ENCODE results near the gene RBMS1.

RBMS1 gene

DNA sequence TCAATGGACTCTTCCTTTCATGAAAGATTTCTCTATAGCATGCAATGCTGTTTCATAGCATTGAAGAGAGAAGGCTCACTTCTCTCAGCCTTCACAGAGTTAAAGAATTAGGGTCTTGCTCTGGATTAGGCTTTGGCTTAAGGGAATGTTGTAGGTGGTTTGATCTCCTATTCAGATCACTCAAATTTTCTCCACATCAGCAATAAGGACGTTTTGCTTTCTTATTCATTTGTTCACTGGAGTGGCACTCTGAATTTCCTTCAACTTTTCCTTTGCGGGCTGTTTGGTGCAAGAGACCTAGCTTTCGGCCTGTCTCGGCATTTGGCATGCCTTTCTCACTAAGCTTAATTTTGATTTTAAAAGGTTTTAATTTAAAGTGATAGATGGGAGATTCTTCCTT, 131.6 kb downstream of the RBMS1 start:
- DNase-seq (ENCODE audit: low read depth): no peak

DNA sequence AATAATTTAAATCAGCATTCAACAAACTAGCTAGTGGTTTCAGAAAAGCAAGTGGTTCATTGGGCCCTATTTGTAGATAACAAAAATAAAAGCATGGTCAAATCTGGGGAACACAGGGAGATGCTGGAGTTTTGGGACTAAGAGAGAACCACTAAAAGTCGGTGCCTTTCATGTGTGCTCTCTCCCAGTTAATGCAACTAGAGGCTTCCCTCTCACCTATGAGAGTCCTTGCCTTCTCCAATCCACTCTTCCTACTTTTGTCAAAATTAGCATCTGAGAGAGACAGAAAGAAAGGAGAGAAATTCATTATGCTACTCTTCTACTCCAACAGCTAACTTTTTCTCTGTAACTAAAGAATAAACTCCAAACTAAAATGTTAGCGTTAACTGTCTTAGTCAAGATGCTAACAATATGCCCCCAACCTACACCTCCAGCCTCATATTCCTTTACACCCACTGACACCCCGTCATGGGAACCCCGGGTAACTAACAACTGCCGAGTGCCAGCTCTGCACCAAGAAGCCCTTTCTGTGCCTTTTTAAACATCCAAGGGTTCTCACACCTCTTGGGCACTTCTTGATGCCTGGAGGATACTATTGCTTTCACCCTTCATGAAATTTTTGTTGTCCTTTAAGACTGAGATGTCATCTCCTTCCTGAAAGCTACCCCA, 133.4 kb downstream of the RBMS1 start:
- no peak for DNase-seq (ENCODE audit: low read depth)

DNA sequence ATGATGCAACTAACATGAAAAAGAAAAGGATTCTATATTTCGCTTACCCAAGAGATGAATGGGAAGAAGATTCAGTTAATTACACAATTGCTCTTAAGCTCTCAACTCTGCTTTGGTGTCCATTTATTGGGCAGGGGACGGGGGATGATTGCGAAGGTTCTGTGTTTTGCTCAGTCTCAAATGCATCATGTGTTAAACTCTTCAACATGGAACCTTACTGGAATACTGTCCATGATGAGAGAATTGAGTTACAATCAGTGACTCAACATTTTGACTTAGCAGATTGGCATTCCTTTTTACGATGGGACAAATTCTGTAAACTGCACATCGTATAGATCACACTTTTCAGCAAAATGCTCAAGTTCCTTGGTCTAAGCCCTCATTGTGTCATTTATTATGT, 135.6 kb downstream of the RBMS1 start:
- no peak for DNase-seq (ENCODE audit: low read depth)

DNA sequence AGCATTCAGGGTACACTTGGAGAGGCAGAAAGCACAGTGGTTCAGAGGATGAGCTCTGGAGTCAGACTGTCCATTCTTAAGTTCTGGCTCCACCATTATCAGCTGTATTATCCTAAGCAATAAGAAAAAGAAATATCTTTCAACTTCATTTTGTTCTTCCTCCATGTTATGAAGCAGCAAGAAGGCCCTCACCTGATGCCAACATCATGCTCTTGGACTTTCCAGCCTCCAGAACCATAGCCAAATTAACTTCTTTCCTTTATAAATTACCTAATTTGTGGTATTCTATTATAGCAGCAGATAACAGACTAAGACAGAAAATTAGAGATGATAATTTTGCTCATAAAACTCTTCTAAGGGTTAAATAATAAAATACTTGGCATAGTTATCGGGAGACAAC, 137.1 kb downstream of the RBMS1 start:
- DNase-seq (ENCODE audit: low read depth): no peak

DNA sequence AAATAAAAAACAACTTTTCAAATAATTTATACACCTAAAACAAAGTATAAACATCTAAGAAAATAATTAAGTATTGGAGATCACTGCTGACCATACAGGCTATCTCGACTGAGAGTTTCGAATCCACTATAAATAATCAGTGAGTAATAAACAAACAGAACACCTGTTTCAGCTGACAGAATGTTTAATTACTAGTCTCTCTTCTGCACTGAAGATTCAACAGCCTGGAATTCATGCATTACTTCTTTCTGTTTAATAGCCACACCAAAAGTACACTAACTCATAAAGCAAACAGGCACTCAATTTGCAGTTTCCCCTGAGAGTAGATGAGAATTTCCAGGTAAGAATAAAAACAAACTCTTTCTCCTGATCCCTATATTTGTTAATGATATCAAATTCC, 138.5 kb downstream of the RBMS1 start:
- DNase-seq (ENCODE audit: low read depth): no peak

DNA sequence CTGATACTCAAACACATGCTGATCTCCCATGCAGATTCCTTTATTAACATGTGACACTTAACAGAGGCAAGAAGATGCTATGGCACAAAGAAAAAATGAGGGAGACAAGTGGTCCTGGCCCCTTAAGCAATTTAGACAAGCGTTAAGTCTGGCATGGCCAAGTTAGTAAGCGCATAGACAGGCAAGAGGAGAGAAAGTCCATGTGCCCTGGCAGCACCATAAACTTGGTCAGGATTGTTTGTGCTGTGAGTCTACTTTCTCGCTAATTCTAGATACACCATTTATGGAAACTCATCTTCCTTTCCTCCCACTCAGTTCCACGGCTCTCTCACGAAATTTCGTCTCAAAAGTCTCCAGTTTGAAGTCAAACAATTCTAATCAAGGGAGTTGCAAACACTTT, 138.9 kb downstream of the RBMS1 start:
- DNase-seq (ENCODE audit: low read depth): no peak

DNA sequence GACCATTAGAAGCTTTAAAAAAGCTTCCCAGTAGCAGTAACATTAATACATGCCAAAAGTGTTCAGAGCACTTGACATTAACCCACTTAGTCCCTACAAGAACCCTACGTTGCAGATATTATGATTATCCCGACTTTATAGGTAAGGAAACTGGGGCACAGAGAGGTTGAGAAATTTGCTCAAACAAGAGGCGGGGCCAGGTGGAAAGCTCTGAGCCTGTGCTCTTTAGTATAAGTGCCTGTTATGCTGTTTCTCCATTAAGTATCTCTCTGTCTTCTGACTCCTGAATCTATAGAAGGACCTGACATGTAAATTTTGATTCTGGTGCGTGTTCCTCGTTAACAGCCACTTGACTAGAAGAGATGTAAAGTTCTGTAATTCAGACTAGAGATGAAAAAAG, 139.8 kb downstream of the RBMS1 start:
- DNase-seq (ENCODE audit: low read depth): no peak

DNA sequence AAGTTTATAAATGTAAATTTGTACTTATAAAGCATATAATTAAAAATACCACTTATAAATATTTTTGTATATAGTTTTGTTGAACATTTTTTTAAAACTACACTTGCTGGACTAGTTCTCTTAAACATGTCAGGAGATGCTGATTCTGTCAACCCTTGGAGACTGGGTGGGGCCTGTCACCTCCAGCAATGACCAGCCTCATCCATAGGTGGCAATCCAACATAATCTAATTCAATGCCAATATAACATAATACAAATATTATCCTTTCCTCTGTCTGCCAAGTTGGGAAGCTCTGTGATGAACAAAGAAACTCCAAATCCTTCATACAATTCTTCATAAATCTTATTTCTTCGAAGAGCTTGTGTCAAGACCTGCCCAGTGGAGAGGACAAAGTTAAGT, 140.4 kb downstream of the RBMS1 start:
- DNase-seq (ENCODE audit: low read depth): no peak

DNA sequence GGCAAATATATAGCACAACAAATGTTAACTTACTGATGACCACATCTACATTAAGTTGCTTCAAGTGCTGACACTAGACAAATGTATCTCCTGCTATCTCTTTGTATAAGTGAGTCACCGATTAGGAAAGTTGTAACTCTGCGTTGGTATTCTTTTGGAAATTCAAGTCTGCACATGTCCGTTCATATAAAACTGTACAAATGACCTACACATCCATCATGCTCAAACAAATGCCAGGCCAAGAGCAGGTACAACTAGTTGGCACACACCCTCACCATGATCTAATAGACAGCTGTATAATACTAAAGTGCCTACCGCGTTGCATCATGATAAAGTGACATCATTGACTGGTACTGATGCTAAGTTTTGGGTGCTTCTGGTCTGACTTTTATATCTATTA, 141.1 kb downstream of the RBMS1 start:
- DNase-seq (ENCODE audit: low read depth): no peak

DNA sequence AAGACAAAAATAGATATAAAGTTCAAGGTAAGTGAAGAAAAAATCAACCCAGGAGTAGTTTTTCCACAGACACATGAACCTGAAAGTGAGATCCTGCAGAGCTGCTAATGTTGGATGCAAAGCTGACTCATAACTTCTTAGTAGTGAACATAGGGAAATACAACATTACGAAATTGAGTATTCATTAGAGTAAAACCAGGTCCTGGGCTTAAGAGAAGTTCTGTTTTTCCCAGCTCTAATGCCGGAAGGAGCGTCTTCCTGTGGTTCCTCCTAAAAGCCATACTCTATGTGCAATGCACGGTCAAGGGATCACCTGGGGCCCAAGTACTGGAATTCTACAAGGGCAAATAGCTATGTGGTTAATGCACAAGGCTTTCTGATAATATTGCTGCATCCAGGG, 141.7 kb downstream of the RBMS1 start:
- DNase-seq (ENCODE audit: low read depth): no peak

DNA sequence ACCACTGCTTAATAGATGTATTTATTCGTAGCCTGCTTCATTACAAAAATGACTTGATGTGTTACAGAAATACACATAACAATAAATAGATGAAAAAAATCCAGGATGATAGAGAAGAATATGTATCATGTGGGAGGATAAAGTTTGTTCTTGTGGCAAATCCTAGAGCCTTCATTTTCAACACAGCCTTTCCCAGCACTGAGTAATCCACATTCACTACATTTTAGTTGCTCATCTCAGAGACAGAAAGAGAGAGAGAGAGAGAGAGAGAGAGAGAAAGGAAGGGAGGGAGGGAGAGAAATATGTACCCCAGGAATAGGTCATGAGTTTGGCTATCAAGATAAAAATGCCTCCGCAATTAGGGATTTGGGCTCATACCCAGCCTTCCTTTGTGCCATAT, 144.3 kb downstream of the RBMS1 start:
- no peak for DNase-seq (ENCODE audit: low read depth)

DNA sequence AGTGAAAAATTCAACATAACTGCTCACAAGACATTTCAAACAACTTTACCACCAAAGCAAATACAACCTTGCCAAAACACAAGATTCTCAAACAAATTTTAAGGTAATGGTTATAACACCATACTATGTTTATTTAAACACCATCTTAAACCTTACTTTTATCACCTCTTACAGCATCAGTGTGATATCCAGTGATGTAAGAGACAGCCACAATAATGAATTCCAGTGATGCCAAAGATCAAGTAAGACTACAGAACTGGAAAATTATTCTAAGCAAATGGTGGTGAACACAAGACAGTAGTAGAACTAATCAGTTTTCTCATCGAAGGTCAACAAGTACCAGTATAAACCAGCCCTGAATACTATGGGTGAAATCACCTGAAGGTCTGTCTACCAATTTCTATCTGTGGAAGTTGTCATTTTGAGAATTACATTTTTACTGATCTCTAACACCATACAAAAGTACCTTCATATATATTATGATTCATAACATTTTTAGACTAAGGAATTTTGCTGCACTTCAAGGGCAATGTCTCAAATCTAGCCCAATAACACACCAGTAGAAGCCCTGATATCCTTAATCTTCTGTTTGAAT, 146.2 kb downstream of the RBMS1 start:
- no peak for DNase-seq (ENCODE audit: low read depth)

DNA sequence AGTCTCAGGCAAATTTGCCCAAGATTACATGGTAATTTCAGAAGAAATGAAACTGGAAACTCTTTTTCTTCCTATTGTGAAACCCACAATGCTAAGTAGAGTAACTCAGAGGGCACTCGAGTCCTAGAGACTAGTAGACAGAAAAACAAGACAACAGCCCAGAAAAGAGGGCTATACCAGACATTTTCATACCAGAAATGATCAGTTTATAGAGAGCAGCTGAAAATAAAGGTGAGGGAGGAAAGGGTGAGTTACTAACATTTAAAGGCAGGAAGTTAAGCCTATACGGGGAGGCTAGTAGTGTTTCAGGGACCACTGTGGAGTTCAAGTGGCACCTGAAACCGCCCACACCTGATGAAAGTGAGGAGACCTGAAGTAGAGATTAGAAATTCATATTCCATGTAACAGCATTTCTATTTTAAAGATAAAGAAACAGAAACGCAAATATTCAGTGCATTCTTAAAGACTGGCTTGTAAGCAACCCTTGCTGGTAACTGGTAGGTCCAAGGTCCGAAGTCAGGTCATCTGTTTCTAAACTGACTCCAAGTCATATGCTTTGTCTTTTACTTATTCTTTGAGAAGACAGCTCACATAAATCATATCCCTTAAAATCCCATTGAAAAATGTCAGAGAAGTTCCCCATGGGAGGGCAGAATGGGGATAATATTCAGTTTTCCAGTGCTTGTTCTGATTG, 148.4 kb downstream of the RBMS1 start:
- no peak for DNase-seq (ENCODE audit: low read depth)

DNA sequence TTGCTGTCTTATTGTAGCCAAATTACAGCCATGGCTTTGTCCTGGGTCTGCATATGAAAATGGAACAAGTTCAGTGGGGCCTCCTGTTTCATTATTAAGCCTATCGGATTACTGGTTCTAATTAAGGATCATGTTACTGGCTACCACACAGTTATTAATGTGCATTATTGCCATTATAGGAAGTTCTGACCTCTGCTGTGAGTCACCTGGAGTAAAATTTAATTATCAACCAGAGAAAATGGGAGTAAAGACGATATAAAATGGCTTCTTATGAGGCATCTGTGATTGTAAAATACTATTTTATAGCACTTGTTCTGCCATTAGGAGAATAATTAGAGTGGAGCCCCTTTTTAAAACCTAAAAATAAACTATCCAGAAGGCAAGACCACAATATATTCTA, 150.2 kb downstream of the RBMS1 start:
- DNase-seq (ENCODE audit: low read depth): no peak

DNA sequence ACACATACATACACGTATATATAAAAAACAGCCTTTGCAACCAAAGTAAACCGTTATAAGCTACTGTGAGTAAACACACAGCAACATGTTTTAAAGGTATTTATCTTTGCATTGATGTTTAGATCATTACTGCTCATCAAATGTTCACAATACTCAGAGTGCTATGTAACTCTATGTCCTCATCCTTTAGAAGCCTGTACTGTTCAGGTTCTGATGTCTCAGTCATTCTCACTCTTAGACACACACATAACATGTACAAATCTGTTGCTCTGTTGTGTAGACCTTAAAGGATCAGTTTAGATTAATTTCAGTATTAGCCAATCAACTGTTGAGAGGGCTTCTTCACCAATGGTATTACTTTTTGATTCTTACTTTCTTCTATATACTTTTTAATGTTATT, 153.9 kb downstream of the RBMS1 start:
- no peak for DNase-seq (ENCODE audit: low read depth)

DNA sequence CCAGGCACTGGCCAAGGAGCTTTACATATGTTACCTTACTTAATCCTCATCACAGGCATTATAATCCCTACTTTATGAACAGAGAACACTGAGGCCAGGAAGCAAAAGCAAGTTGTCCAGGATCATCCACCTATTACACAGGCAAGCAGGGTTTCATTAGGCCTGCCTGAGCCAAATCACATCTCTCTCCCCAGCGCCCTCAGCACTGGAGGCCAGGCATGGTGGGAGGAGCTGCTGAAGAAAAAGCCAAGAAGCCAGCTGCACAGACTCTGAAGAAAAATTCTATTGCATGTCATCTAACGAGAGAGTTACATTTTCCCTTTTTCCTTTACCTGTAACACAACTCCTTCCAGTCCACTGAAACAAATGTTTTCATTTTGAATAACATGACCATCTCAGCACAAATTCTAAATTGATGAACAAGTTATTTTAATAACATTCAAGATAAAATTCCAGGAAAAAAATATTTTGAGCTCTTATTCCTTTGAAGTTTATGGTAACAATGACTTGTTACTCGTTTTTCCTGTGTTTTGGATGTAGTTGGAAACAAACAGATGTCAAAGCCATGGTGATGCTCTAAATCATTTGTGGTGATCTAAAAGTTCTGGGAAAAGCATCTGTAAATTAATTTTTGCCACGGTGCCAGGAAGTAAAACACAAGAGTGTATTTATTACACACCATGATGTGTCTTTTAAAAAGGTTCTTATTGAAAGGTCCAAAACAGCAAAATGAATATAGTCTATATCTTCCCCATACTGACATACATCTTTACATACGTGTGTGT, 154.5 kb downstream of the RBMS1 start:
- DNase-seq (ENCODE audit: low read depth): no peak

DNA sequence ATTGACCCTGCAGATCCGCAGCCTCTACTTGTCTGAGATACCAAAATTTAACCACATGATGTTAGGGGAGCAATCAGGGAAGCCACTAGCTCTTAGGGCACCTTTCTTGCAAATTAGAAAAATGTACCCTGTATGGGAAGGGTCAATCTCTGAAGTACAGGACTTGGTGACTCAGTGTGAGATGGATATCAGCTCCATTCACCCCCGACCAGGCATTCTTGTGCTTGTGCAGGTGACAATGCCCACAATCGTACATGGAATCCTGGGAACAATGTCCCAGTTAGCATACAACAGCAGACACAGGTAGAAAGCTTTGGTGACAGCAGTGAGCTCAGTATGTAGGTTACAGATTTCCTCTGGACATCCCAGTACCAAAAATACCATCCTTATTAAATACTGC, 155.9 kb downstream of the RBMS1 start:
- DNase-seq (ENCODE audit: low read depth): no peak

DNA sequence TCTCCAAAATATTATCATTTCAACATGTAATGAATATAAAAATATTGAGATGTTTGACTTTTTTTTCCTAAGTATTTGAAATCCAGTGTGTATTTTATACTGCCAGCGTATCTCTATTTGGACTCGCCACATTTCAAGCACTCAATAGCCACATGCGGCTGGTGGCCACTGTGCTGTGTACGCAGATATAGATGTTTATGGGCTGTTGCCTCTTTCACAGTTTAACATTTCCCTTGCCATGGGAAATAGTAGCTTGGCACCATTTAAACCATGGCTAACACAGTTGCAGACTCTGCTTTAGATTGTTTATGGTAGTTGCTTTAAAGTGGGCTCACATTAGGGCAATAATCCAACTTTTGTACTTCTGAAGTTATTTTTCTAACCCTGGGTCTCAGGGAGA, 157.0 kb downstream of the RBMS1 start:
- DNase-seq (ENCODE audit: low read depth): no peak

DNA sequence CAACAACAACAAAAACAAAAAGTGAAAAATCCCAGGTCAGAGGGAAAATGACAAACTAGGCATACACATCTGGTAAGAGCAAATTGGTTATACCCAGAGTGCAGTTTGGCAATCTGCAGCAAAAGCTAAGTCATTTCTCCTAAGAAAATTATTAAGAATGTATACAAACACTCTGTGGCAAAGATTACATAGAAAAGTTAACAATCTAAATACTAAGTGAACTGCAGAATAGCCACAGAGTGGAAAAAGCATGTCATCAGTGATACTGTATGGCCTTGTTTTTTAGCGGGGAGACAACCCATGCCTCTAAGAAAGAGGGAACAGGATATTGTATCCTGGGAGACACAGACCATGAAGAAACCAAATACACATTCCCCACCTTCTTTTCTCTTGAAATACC, 157.5 kb downstream of the RBMS1 start:
- no peak for DNase-seq (ENCODE audit: low read depth)

DNA sequence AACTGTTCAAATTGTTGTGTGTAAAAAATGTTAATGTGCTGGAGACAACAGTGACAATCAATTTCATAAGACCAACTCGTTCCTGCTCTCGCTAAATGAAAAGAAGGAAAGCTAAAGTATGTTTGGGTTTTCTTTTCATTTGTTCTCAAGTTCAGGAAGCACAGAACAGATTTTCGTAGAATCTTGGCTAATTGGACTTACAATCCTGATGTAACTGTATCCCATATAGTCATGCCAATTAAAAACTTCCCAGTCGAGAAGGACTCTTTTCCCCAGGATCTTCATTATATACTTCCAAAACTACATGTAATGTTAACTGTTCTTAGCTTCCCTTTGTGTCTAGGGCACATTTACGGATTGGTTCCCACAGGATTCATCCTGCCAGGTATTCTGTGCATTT, 158.2 kb downstream of the RBMS1 start:
- no peak for DNase-seq (ENCODE audit: low read depth)

DNA sequence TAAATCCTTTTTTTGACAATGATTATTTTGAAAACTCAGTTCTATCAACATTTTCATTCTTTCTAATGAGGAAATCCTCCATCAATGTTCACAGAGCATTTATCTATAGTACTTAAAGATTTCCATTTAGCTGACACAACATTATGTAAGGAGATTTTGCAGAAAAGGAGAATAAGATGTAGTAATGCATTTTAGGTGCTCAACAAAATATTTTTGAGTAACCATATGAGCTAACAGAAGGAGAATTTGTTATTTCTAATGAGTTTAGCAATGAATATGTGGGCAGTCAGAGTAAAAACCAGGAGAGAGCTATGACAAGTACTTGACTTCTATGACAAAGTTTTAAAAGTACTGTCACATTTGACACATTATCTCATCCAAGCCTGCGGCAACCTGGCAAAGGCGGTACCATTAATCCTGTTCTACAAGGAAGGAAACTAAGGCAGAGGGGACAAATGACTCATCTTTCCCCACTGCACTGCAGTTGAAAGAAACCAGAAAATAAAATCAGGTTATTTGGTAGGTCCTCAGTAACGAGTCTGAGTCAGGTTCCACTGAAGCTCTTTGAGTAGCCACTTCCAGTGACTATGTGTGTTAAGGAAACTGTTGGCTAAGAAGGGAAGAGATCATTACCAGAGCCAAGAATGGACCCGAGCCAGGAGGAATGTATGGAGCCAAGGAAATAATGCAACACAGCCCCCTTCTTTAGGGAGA, 159.4 kb downstream of the RBMS1 start:
- DNase-seq (ENCODE audit: low read depth): peak; percentile 16

DNA sequence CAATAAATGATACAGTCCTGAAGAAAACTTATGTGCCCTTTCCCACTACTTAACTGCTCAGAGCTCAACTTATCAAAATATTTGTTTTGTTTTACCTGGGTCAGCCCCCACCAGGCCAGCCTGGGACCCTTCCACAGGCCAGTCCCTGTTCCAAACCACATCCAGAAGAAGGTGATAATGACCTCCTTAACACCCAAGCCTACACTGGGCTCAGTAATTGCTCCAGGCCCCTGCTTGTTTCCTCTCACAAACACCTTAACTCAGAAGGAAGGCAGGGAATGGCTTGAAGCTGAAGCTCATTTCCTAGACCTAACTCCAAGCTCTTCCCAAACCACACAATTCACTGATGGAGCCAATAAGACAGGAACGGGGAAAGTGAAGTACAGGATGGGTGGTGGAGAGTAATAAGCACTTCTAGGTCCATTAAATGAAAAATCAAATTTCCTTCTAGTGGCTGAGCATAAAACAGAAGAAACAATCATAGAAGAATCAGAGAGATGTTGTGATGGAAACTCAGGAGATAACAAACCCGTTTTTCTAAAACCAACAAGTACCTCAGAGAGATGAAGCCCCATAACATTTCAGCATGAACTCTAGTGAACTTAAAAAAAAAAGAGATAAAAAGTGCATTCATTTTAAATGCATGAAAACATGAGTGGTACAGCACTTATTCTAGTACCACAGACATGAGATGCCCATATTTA, 160.1 kb downstream of the RBMS1 start:
- DNase-seq (ENCODE audit: low read depth): no peak
